Urinary bladder (tissue), 4 donors: ENCODE measurements around the gene GMDS. TPM values are rescaled to one million over a fixed set of nuclear protein-coding genes. Genes with fewer than 3 reads are reported as not detected.

Experiments used
- DNase-seq: peaks from one replicate; pipeline ENCODE4 v3.0.0-alpha.2; 2015; ENCODE audit errors: extremely low spot score
- H3K27ac ChIP-seq: one replicate; pipeline ENCODE4 v1.5.1; 2013; ENCODE audit warnings: low read depth, mild to moderate bottlenecking, moderate library complexity
- H3K36me3 ChIP-seq: one replicate; pipeline ENCODE4 v1.6.1; 2013; ENCODE audit warnings: mild to moderate bottlenecking, moderate library complexity; ENCODE audit not compliant: insufficient read depth
- H3K4me1 ChIP-seq: one replicate; pipeline ENCODE4 v1.6.1; 2013; ENCODE audit warnings: mild to moderate bottlenecking, moderate library complexity; ENCODE audit not compliant: insufficient read depth
- H3K4me3 ChIP-seq: one replicate; pipeline ENCODE4 v1.5.1; 2013; ENCODE audit warnings: low read depth, low read length
- WGBS: extraction: QIAGEN DNeasy Blood & Tissue Kit; methylation state at CpG from one replicate; pipeline ENCODE4 v1.1.7; 2013; 5-methylcytosine and 5-hydroxymethylcytosine counted together
- polyA plus RNA-seq: library from polyadenylated mRNA; stranded (reverse); fragments of 200-250 nt; gene quantifications from one replicate; pipeline ENCODE4 v1.2.3, GENCODE V29; 2013
- total RNA-seq: library from RNA; depleted of rRNA; stranded (reverse); fragments of >200 nt; gene quantifications from one replicate; pipeline ENCODE4 v1.2.3, GENCODE V29; 2014
- donor health status: healthy with polysubstance abuse.
- donor health status: healthy.

Gene GMDS
- total and polyA plus RNA-seq, 2 donors: 7.5 to 10.7 TPM

DNA sequence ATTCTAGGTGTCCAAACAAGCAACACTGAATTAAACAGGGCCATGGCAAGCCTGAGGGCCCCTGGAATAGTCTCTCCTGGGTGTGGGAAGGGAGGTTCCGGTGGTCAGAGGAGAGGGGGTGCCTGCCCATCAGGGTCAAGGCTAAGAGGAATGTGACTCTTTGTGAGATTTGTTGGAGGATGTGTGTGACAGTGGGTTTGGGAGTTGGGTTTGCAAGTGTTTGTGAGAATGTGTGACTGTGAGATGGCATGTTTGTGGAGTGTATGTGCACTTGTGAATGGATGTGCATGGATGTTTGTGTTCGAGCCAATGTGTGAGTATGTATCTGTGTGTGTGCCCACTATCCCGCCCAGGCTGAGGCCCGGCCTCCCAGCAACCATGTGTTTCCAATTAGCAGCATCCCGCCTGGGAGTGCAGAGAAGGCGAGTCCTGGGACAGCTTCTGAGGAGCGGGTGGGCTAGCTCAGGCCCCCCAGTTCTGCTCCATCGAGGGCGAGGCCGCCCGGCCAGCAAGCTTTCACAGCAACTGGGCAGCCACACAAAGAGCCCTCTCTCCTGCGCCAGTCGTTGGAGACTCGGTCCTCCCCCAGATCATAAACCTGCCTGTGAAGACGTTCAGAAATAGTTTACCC, 623.1 kb downstream of the GMDS start:
- no peaks in the 10 kb centered on the region for H3K36me3 ChIP-seq
- H3K27ac ChIP-seq: no peak overlapping the region
- WGBS: 91% methylated on average over 15 of the region's 15 CpGs
- no peak for DNase-seq
- H3K4me1 ChIP-seq: peaks cover 2% of the 10 kb centered on the region
- no peak overlapping the region for H3K4me3 ChIP-seq

DNA sequence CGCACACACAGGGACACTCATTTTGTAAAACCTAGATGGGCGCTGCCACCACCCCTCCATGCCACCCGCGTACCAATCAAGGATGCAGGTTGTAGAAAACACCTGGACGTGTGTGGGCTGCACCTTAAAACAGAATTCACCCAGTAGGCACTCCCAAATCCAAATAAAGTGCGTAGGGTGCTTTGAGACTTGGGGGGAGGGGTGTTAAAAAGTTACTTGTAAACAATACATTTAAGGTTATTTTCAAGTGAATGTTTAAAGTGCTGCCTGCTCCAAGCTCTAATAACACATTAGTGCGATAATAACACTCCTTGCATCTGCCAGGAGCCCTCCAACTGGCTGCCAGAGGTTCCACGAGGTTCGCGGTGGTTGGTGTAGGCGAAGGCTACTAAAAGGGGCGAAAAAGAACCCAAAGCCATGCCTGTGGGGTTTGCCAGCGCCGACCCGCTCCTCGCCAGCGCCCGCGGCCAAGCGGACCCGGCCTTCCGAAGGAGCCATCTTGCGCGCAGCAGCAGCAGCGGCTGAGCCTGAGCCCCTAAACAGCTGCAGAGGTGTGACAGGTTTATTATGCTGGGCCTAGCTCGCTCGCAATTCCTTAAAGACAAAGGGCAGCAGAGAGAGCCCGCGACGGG, 624.2 kb downstream of the GMDS start:
- no peak for DNase-seq
- WGBS: 82% methylated on average over 30 of the region's 30 CpGs
- H3K4me1 ChIP-seq: peaks cover 2% of the 10 kb centered on the region
- no peaks in the 10 kb centered on the region for H3K36me3 ChIP-seq
- H3K27ac ChIP-seq: no peak overlapping the region
- H3K4me3 ChIP-seq: no peak overlapping the region

DNA sequence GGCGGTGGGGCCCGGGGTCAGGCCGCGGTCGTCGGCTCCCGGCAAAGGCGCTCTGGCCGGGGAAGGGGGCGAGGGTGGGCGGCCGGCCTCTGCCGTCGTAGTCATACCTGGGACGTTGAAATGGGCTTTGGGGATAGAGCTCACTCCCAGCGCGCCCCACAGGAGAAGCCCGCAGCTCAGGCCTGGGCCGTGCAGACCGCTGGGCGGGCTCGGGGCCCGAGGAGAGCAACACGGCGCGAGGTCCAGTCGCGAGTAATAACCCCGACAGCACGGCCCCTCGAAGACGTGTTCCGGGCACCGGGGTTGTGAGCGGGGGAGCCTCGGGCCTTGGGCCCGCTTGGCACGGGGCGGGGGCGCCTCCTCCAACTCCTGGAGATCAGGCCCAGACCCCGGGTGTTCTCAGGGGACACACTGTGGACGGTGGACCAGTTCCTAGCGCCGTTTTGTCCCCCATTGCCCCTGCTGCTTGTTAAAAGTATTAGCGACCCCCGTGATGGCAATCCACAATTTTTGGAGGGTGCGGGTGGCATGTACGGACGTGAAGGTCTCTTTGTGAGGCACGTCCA, 624.8 kb downstream of the GMDS start:
- Histone ChIP-seq H3K4me3 (no peak overlapping the region), H3K27ac (no peak overlapping the region), H3K4me1 (peaks cover 2% of the 10 kb centered on the region), H3K36me3 (no peaks in the 10 kb centered on the region)
- no peak for DNase-seq
- WGBS: 38% methylated on average over 50 of the region's 50 CpGs

DNA sequence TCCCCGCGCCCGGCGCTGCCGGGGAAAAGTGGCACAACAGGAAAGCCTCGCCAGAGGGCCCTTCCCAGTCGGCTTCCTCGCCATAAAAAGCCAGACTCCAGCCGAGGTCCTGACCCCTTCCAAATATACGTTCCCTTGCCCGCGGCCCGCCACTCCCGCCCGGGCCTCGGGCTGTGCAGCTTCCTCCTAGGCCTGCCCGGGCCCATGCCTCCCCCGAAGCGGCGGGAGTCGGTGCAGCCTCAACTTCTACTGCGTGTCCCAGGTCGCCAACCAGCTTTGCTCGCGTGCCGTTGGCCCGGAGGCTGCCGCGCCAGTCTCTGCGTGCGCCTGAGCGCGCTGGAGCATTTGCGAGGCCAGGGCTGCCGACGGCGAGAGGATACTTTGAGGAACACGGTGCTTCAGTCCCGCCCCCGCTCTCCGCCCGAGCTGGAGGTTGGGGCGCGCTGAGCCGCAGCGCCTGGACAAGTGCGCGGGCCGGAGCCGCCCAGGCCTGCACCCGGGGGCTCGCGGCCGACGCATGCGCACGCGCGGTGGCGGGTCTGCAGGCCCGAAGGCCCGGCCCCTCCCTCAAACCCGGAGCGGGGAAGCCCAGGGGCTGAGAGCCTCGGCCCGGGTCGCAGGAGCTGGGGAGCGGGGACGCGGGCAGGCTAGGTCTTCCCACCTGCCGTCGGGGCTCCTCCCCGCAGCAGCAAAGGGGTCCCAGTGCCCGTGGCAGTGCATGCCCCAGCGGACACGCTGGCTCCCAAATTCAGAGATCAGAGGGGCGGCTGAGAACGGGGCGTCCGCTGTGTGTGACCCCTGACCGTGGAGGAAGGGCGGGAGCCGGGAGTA, 625.5 kb downstream of the GMDS start:
- peaks cover 3% of the 10 kb centered on the region for H3K4me1 ChIP-seq
- no peak overlapping the region for H3K27ac ChIP-seq
- no peak for DNase-seq
- no peak overlapping the region for H3K4me3 ChIP-seq
- WGBS: 7% methylated on average over 83 of the region's 83 CpGs
- H3K36me3 ChIP-seq: no peaks in the 10 kb centered on the region

DNA sequence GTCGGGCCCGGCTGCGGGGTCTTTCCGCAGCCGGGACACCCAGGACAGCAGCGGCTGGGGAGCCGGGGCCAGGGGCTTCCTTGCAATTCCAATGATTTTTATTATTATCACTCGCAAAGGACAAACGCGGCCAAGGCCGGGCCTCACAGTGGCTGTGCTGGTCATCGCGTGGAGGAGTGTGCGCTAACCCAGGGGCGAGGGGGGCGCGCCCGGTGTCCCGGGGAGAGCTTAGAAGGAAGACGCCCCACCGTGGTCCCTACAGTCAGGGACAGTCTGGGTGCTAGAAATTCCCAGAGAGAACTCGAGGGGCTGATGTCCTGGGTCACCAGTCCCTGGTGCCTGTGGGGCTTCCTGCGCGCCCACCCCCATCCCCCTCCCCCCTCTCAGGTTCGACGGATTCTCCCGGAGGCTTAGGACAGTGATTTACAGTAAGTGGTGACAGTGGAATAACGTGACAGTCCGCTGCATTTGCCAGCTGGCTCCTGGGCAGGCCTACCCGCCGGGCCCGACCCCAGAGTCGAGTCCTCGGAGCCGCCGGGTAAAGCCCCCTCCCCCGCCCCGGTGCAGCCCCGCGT, 626.2 kb downstream of the GMDS start:
- no peak for DNase-seq
- no peak overlapping the region for H3K4me3 ChIP-seq
- WGBS: 34% methylated on average over 40 of the region's 40 CpGs
- no peaks in the 10 kb centered on the region for H3K36me3 ChIP-seq
- H3K27ac ChIP-seq: no peak overlapping the region
- H3K4me1 ChIP-seq: peaks cover 3% of the 10 kb centered on the region

DNA sequence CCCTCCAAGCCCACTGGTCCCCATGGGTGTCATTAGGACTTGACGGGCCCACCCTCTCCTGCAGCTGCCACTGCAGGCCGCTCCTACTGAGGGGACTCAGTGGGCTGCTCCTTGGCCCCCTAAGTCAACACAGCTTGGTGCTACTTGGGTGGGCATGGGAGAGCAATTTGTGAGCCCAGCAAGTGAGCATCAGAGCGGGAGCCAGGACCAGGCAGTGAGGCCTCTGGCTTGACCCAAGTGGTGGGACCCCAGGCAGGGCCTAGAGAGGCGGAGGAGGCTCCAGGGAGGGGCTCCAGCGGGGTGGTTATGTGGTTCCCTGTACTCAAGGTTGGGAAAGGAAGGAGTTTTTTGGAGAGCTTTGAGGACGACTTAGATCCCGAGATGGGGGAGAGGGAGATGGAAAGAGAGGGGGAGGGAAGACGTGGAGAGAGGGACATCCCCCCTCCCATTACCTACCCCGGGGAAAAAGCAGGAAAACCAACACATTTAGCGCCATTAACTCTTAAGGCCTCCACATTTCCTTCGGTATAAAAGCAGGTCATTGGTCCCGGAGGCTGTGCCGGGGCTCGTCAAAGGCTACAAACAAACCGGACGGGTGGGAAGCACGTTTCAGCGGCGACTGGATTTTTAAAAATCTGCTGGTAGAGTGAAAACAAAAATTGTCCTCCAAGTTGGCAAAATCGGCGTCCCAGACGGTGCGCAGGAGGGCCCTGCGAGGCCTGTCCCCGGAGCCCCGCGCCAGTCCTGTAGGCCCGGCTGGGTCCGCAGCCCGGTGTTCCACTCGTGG, 626.9 kb downstream of the GMDS start:
- WGBS: 69% methylated on average over 31 of the region's 31 CpGs

DNA sequence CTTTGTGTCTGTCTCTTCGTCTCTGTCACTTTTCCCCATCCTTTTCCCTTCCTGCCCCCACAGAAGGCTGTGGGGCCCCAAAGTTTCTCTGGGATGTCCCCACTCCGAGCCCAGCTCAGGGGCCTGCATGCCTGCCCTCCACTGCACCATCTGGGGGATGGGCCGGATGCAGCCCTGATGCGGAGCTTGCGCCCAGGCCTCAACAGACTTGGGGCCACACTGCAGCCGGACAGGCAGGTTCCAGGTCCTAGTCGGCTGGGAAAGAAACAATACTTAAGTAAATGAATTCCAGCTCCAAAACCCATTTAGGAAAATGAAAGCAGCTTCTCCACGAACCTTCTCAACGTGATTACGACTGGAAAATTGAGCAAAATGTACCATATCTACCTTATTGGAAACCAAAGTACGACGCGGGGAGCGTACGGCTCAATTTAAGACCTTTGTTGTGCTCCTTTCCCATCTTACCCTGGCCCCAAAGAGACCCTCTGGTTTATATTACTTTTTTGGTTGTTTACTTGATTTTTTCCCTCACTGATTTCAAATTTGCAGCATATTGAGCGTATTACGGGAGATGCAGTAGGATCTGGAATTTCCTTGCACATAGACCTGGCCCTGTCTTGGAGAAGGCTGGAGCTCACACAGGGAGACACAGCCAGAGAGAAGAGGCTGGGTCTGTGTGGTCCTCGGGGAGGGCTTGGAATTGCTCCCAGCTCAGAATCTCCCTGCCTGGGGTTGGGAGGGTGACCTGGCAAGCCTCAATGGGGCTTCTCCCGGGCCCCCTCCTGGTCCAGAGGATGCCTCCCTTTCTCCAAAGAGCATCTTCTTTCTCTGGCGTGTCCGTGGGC, 627.7 kb downstream of the GMDS start:
- WGBS: 86% methylated on average over 21 of the region's 21 CpGs
- no peak overlapping the region for H3K27ac ChIP-seq
- no peak overlapping the region for H3K4me3 ChIP-seq
- H3K4me1 ChIP-seq: peaks cover 3% of the 10 kb centered on the region
- DNase-seq: no peak
- H3K36me3 ChIP-seq: no peaks in the 10 kb centered on the region

More for the DNA sequence above, 626.9 kb downstream of the GMDS start:
- Histone ChIP-seq H3K27ac (no peak overlapping the region), H3K4me3 (no peak overlapping the region), H3K36me3 (no peaks in the 10 kb centered on the region), H3K4me1 (peaks cover 3% of the 10 kb centered on the region)
- DNase-seq: no peak

DNA sequence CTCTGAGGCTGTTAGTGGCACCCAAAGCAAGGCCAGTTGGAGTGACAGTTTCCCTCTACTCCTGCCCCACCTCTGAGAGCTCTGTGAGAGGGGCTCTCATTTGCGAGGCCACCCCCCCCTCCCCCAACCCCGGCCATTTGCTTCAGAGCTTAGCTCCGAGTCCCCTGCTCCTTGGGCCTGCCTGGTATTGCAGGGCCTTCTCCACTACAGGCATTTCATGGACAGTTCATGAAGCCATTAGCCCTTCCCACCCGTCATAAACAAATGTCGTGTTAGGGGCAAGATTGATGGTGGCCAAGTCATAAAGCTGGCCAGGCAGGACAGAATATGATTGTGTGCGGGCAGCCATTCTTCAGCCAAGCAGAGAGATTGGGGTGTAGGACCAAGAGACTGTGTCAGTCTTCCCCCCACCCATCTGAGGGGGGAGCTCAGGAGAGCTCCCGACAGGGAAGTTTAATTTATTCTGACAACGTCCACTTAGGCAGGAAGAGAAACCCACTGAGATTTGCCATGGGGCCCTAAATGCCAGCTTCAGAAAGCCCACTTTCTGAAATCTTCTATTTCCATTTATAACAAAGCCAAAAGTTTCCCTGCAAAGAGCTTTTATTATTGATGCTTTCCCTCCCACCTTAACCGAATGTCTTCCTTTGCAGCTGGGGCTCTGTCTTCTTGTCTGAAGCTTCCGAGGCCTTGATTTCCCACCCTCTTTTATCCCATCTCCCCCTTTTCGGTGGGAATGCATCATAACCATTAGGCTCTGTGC, 628.5 kb downstream of the GMDS start:
- 86% methylated on average over 11 of the region's 11 CpGs for WGBS
- Histone ChIP-seq H3K4me3 (no peak overlapping the region), H3K36me3 (no peaks in the 10 kb centered on the region), H3K4me1 (peaks cover 3% of the 10 kb centered on the region), H3K27ac (no peak overlapping the region)
- DNase-seq: no peak

DNA sequence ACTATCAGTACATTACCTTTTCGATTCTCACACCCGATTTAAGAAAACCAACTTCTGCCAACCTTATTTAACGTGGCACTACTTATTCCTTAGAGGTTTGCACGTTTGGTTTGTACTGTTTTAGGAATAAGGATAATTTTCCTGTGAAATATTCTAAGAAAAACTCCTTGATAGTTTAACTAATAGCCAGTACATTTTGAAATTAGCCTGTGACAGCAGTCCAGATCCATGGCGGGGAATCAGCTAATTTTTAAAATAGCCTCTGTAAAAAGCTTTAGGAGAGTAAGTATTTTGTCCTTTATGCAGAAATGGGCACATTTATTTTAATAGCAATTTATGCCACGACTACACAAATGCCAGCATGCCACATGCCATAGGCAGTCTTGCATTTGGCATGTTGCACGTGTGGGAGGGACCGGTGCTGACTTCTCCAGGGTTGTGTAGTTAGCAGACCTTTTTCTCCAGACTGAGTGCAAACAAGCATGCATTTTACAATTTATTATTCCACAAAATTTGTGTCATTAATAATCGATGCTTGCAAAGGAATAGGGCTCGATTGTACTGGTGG, 629.5 kb downstream of the GMDS start:
- WGBS: 91% methylated on average over 10 of the region's 10 CpGs
- DNase-seq: no peak

DNA sequence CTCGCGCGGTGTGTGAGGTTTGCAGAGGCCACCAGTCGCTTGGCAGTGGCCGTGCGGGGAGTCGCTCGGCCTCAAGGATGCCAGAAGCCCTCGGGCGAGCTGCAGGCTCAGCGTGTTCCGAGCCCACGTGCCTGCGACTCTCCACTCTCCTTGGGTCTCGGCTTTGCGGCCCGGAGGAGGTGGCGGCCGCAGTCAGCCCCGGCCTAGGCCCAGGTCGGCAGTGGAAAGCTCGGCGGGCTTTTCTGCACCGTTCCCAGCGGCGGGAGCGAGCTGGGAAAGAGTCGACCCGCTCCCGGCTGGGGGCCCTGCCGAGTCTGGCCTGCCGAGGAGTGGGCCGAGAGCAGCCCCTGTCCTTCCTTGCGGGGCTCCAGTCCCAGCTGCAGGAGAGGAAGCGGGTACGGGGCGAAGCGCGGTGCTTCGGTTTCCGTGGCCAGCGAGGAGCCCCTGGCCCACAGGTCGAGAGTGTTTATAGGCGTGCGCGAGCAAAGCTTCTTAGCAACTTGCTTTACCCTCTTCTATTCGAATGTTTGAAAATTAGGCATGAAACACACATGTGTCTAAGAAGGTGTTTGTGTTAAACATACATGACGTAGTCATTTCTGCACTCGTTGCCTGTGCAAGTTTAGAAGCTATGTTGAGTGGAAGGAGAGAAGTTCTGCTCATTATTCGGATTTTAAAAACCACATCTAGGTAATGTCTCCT, 630.1 kb downstream of the GMDS start:
- H3K27ac ChIP-seq: no peak overlapping the region
- H3K36me3 ChIP-seq: no peaks in the 10 kb centered on the region
- DNase-seq: no peak
- peaks cover 5% of the 10 kb centered on the region for H3K4me1 ChIP-seq
- 56% methylated on average over 50 of the region's 50 CpGs for WGBS
- H3K4me3 ChIP-seq: no peak overlapping the region

More for the DNA sequence above, 629.5 kb downstream of the GMDS start:
- peaks cover 4% of the 10 kb centered on the region for H3K4me1 ChIP-seq
- H3K36me3 ChIP-seq: no peaks in the 10 kb centered on the region
- H3K4me3 ChIP-seq: no peak overlapping the region
- H3K27ac ChIP-seq: no peak overlapping the region
